Fibroblast of skin of right biceps (primary cell): Measurements from ENCODE around the gene DCAF17.
"Not testable (repeated sequence)": the region's sequence is repeated elsewhere in the genome, so short reads cannot be mapped to it uniquely, and the experiment has no call there.

Experiments
- DNase-seq: peaks from one replicate; pipeline ENCODE4 v3.0.0-alpha.2; 2013

DCAF17 gene

DNA sequence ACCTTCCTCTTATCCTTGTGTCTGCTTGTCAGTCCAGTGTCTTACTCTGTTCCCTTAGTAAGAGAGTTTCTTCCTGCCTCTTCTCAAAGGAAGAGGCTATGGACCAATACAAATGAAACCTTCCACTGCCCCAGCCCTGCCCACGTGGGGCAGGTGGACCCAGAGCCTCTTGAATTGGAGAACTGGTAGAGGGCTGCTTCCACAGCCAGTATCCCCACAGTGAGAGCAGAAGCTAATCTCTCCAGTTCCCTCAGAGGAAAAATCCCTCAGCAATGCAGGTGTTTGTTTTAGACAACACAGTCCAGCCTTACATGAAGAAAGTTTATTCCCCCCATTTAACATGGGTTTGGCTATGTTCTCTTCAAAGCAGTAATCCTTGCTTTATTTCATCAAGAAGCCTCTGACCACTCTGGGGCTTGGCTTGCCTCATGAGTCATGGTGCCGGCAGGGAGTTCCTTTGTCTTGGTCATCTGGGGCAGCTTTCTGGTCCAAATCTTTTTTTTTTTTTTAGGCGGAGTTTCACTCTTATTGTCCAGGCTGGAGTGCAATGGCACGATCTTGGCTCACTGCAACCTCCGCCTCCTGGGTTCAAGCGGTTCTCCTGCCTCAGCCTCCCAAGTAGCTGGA is 81.8 kb downstream of the DCAF17 start:
- DNase-seq = peak; percentile 28

DNA sequence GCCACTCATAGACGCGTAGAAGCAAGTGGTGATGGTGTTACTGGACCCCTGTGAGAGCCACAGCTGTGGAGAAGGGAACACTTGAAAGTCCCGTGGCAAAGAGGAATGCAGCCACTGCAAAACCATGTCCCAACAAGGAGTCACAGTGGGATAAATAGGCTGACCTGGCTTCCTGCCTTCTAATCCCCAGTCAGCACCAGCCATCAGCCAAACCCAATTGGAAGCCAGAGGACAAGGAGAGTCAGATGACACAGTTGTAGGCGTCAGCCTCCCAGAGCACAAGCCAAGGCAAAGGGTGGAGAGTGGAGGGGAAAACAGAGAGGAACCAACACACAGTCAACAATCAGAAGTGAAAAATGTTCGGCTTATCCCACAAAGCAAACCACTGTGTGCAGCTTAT is 82.8 kb downstream of the DCAF17 start:
- no peak for DNase-seq

DNA sequence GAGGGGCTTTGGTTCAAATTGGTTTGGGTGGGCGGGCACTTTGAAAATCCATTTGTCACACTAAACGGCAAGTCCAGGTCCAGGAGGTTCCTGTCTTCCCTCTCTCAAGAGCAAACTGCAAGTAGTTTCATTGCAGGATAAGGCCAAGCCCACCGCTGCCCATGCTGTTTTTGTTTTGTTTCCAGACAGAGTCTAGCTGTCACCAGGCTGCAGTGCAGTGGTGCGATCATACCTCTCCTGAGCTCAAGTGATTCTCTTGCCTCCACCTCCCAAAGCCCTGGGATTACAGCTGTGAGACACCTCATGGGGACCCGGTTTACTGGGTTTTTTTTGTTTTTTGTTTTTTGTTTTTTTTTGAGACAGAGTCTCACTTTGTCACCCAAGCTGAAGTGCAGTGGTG is 86.4 kb downstream of the DCAF17 start:
- no peak for DNase-seq

DNA sequence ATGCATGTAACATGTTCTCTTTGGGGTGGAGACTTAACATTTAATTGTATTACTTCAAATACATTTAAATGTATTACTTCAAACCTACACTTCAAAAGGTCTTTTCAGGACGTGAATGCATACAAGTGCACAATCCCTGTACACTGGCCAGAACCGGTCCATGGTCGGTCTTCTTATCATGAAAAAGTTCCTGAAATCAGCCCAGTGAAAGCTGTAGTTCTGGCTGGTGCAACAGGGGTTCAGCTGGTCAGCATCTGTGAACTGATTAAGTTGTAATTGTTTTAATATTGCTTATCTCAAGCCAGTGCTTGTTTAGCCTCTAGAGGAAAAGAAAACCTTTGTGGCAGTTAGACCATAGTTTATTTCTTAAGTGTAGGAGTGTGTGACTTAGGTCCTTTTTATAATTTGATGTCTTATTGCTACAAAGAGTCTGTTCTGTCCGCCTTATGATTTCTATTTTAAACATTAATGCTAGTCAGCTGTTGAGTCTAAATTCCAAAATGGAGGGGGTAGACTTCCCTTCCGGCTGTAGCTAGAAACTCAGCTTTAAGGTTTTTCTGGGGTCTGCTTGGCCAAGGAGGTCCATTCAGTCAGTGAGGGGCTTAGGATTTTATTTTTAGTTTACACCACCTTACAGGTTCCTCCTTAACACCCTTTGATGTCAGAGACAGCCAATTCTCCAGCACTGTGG is 87.5 kb downstream of the DCAF17 start:
- no peak for DNase-seq

DNA sequence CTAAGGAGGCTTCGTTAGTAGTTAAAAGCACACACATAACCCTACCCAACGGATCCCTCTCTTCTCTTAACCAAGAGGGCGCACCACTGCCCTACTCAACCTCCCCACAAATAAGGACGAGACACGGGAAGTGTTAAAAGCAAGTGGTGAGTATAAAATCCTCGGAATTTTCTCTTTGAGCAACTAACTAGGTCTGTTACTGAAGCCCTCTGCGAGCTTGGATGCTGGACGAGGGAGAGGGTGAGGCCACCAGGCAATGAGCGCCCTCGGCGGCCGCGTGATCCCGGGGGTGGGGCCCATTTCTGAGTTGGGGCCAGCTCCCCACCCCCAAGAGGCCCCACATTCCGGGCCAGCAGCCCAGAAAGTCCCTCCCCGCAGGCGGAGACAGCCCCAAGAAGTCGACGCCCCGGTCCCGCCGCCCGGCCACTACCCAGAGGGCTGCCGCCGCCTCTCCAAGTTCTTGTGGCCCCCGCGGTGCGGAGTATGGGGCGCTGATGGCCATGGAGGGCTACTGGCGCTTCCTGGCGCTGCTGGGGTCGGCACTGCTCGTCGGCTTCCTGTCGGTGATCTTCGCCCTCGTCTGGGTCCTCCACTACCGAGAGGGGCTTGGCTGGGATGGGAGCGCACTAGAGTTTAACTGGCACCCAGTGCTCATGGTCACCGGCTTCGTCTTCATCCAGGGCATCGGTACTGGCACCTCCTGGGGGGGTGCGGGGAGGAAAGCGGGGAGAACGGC is 88.2 kb downstream of the DCAF17 start, which contains the start of gene CYBRD1:
CYBRD1 (plus strand) TSS at position 423 of the 736 bp plus-strand sequence; CDS start at position 495, 72 bp downstream.
- DNase-seq = peak; percentile 89

DNA sequence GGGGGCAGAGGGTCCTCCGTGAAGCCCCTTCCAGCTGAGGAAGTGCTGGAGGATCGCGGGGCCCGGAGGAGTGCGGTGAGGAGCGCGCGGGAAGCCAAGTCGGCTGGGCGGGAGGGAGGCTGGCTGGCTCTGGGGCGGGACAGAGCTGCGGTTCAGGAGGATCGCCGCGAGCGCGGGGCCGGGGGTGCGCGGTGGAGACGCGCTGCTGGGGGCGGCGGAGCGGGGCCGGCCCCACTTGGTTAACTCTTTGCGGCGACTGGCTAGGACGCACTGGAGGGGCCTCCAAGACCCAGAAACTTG is 88.7 kb downstream of the DCAF17 start:
- peak; percentile 30 for DNase-seq

DNA sequence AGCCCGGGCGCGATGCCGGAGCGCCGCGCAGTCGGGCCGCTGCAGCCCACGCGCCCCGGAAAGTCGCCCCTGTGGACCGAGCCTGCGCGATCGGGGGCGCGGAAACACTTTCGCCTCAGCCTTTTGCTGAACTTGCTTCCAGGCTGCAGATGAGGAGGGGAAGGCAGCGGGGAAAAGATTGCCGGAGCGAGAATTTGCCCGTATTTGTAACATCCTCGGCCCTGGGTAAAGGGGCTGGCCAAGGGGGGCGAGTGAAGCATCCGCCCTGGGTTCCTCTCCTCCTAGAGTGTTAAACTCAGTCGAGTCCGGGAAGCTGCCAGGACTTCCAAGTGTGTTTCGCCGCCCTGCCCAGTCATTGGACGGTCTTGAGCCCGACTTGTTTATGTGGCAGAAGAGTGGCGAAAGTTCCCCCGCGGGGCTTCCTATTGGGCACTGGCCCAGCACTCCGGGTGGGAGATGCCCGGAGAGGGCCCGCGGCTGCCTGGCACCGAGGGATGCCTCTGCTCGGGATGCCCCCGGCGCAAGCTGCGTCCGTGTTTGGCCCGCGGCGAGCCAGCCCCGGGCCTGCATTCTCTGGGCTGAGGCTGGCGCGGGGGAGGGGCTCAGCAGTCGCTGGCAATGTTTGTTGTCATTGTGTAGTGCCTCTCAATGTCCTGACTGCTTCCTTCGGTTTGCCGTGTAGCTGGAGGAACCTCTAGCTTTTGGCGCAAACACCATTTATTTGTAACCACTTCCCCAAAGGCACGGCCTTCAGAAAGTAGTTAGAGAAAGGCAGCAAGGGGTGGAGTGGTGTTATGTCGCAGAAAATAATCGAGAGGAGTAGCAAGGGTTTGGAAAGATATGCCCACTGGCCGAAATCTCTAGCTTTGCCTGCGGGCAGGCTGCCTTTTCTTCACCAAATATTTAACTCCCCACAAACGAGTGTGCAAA is 89.3 kb downstream of the DCAF17 start:
- DNase-seq = peak; percentile 66

DNA sequence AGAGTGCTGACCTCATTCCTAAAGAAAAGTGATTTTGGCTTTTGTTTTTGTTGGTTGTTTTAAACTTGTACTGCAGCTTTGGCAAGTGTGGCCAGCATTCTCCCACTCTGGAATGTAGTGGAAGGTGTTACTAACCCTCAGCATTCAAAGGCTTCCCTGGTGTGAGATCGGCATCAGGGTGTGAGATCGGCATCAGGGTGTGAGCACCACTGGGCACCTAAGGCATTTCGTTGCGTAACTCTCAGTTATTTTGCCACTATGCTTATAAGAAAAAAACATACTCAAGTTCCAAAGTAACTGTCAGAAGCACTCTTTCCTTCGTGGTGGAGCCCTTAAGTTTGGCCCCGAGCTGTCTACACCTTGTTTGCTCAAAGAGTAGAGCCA is 90.0 kb downstream of the DCAF17 start:
- peak; percentile 24 for DNase-seq

DNA sequence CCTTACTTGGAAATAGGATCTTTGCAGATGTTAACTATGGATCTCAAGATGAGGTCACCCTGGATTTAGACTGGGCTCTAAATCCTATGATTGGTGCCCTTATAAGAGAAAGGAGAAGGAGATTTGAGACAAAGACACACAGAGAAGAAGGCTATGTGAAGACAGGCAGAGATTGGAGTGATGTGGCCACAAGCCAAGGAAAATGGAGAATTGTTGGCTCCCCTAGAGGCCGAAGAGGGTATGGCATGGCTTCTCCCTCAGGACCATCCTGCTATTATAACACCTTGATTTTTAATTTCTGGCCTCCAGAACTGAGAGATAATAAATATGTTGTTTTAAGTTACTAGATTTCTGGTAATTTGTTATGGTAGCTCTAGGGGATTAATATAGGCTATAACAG is 95.9 kb downstream of the DCAF17 start:
- DNase-seq = no peak

DNA sequence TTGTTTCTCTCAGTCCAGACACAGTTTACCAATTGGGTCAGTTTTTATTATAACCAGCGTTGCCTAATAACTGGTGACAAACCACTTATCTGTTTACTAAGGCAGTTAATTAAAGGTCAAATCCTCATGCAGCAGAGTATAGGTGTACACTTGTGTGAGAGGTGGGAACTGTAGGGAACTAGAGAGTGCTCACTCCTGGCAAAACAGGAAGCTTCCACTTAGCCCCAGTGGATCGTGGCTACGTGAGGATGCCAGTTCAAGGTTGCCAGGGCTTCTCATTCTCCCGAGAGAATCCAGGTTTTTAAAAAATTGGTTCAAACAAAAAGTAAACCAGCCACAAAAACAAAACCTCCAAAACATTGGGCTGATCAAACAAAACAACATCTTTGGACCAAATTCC is 96.4 kb downstream of the DCAF17 start:
- DNase-seq = no peak

DNA sequence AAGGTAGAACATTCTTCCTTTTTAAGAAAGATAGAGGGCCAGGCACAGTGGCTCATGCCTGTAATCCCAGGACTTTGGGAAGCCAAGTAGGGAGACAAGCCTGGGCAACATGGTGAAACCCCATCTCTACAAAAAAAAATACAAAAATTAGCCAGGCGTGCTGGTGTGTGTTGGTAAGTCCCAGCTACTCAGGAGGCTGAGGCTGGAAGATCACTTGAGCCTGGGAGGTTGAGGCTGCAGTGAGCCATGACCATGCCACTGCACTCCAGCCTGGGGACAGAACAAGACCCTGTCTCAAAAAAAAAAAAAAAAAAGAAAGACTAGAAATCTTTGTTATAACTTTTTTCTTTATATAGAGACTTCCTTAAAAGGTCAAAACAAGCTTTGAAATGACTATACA is 96.8 kb downstream of the DCAF17 start:
- not testable (repeated sequence) for DNase-seq

DNA sequence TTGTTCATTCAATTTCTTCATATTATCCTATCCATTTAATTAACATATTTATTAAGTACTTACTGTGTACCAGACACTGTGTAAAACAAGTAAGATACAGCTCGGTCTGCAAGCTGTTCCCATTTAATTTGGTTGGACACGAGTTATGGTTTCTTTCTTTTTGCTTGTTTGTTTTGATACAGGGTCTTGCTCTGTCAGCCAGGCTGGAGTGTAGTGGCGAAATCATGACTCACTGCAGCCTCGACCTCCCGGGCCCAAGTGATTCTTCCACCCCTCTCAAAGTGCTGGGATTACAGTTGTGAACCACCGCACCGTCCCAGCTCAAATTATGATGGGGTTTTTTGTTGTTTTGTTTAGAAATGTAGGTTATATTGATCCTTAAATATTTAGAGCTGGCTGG is 97.3 kb downstream of the DCAF17 start:
- DNase-seq = peak; percentile 66

DNA sequence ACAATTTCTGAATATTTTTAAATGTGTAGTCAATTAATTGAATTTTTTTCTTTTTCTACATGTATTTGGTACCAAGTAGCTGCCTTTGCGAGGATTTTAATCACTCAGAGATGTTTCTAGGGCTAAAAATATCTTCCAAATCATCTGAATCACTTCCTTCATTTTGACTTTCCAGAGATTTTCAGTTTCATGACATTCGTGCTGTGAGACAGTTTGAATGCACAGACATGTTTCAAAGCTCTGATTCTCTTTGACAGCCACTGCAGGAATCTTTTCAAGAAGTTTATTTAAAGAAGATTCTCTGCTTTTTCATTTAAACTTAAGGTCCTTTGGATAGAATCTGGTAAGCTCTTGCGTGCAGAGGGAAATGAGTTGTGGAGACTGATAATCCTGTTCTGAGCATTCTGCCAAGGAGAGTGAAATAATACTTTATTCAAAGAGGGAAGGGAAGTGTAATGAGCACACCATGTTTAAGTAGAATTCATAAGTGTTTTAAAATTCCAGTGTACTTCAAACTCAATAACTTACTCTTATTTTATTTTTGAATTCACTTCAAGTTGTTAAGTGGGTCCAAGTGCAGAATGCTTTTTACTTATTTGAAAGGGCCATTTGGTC is 97.9 kb downstream of the DCAF17 start:
- peak; percentile 55 for DNase-seq

DNA sequence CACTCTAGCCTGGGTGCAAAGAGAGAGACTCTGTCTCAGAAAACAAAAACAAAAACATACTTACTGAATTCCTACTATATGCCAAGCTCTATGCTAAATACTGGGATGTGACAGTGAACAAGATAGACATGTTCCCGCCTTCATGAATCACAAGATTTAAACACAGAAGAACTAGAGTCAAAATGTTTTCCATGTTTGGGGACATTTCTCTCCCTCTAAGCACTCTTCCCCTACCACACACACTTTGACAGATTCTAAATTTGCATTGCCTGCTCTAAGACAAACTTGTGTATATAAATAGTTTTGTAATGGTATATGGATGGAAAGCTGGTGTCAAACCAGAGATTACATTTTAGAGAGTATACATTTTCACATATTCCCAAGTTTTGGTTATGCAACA is 99.3 kb downstream of the DCAF17 start:
- no peak for DNase-seq
